H1 (cell line): ENCODE results near the gene SHROOM2. TPM values are rescaled to one million over a fixed set of nuclear protein-coding genes. Genes with fewer than 3 reads are reported as not detected.

Experiments
- CTCF ChIA-PET: fragments of 300-600 bp; sonication (Branson Sonifier 250); formaldehyde crosslinking; loops from one replicate; lab custom pipeline; 2021; ENCODE audit not compliant: partially characterized antibody; lab: Charles Lee
- POLR2A ChIA-PET: fragments of 300-600 bp; sonication (Branson Sonifier 250); formaldehyde crosslinking; loops from one replicate; lab custom pipeline; 2021; ENCODE audit warnings: inconsistent platforms; ENCODE audit not compliant: partially characterized antibody; lab: Charles Lee
- DNase-seq, 2 experiments: peaks; one replicate each; pipeline versions ENCODE4 v3.0.0 to v3.0.0-alpha.2; 2010 to 2022; ENCODE audit warnings: low spot score in 2 of 2, low read depth in 1 of 2, mixed read lengths in 1 of 2
- FAIRE-seq: peaks from 2 replicates; lab custom pipeline; 2011; peaks lifted over from hg19 to GRCh38; lab: Jason Lieb, UNC
- H2AFZ ChIP-seq: 2 replicates; pipeline ENCODE4 v1.8.1; 2012; ENCODE audit warnings: low read length, inconsistent platforms
- H2AK5ac ChIP-seq: 2 replicates; pipeline ENCODE4 v1.6.1; 2013; ENCODE audit warnings: low read depth, low read length
- H2BK120ac ChIP-seq: replicated peaks from 2 replicates; pipeline ENCODE3; 2013; ENCODE audit warnings: low read depth, low read length, inconsistent platforms
- H2BK12ac ChIP-seq: 2 replicates; pipeline ENCODE4 v1.6.1; 2013; ENCODE audit warnings: low read depth, low read length
- H2BK15ac ChIP-seq: 2 replicates; pipeline ENCODE4 v1.6.1; 2013; ENCODE audit warnings: low read length
- H2BK20ac ChIP-seq: 2 replicates; pipeline ENCODE4 v1.6.1; 2013; ENCODE audit warnings: low read length
- H2BK5ac ChIP-seq: 2 replicates; pipeline ENCODE4 v1.6.1; 2013; ENCODE audit warnings: low read depth, low read length
- H3K14ac ChIP-seq: 2 replicates; pipeline ENCODE4 v1.6.1; 2013; ENCODE audit warnings: inconsistent platforms; ENCODE audit not compliant: insufficient read length
- H3K18ac ChIP-seq: 2 replicates; pipeline ENCODE4 v1.6.1; 2013; ENCODE audit warnings: low read length; ENCODE audit errors: extremely low read depth
- H3K23ac ChIP-seq: 2 replicates; pipeline ENCODE4 v1.6.1; 2013; ENCODE audit warnings: inconsistent platforms; ENCODE audit not compliant: insufficient read length
- H3K23me2 ChIP-seq: 2 replicates; pipeline ENCODE4 v1.6.1; 2013; ENCODE audit warnings: low read depth, low read length
- H3K27ac ChIP-seq: 2 replicates; pipeline ENCODE4 v1.6.1; 2011; ENCODE audit warnings: low read depth, low read length, inconsistent platforms
- H3K27me3 ChIP-seq, 4 experiments: replicated peaks in 1 of 4; 1 replicate in 1 of 4; 2 replicates in 3 of 4; pipeline versions ENCODE4 v1.6.1 to v1.8.1; 2011 to 2013; ENCODE audit warnings: low read length in 3 of 4, mild to moderate bottlenecking in 3 of 4, inconsistent platforms in 2 of 4, mixed read lengths in 2 of 4, moderate library complexity in 1 of 4; ENCODE audit not compliant: control insufficient read depth in 3 of 4, insufficient read depth in 3 of 4; ENCODE audit errors: extremely low read depth in 1 of 4
- H3K36me3 ChIP-seq, 4 experiments: 2 replicates each; pipeline versions ENCODE4 v1.6.1 to v1.8.1; 2011 to 2013; ENCODE audit warnings: mild to moderate bottlenecking in 4 of 4, low read length in 3 of 4, moderate library complexity in 2 of 4, control low read depth in 1 of 4, inconsistent platforms in 1 of 4; ENCODE audit not compliant: insufficient read depth in 4 of 4, control insufficient read depth in 2 of 4
- H3K4ac ChIP-seq: replicated peaks from 2 replicates; pipeline ENCODE3; 2013; ENCODE audit warnings: low read length, low read depth, mixed read lengths, inconsistent platforms; ENCODE audit not compliant: insufficient read length
- H3K4me1 ChIP-seq, 4 experiments: replicated peaks in 1 of 4; 1 replicate in 1 of 4; 2 replicates in 3 of 4; pipeline versions ENCODE4 v1.6.1 to v1.8.1; 2011 to 2013; ENCODE audit warnings: low read length in 3 of 4, inconsistent platforms in 2 of 4, mixed read lengths in 1 of 4; ENCODE audit not compliant: insufficient read depth in 4 of 4, control insufficient read depth in 3 of 4
- H3K4me2 ChIP-seq, 2 experiments: 2 replicates each; pipeline versions ENCODE4 v1.6.1 to v1.8.1; 2011 to 2013; ENCODE audit warnings: low read depth in 2 of 2, low read length in 2 of 2, control low read depth in 1 of 2, inconsistent platforms in 1 of 2, mild to moderate bottlenecking in 1 of 2; ENCODE audit not compliant: insufficient read depth in 1 of 2
- H3K4me3 ChIP-seq, 4 experiments: fragments of 200-600, 300-600 bp in 1 of 4; sonication (generic), shearing (Covaris generic), sonication (Bioruptor Twin) in 1 of 4; 2 replicates each; pipeline versions ENCODE4 v1.5.1 to v1.8.1; 2011 to 2016; ENCODE audit warnings: low read length in 4 of 4, low read depth in 3 of 4, control low read depth in 2 of 4, inconsistent platforms in 2 of 4, mild to moderate bottlenecking in 2 of 4, mixed read lengths in 1 of 4, moderate library complexity in 1 of 4; ENCODE audit not compliant: insufficient read depth in 2 of 4; ENCODE audit errors: extremely low read depth in 1 of 4
- H3K56ac ChIP-seq: replicated peaks from 2 replicates; pipeline ENCODE3; 2013; ENCODE audit warnings: low read depth, mild to moderate bottlenecking, mixed read lengths, low read length, inconsistent platforms; ENCODE audit not compliant: insufficient read length
- H3K79me1 ChIP-seq: 2 replicates; pipeline ENCODE4 v1.6.1; 2013; ENCODE audit warnings: low read depth, low read length, control low read depth
- H3K79me2 ChIP-seq, 2 experiments: 2 replicates each; pipeline versions ENCODE4 v1.6.1 to v1.8.1; 2012 to 2013; ENCODE audit warnings: low read length in 2 of 2, mild to moderate bottlenecking in 2 of 2, inconsistent platforms in 1 of 2; ENCODE audit not compliant: insufficient read depth in 2 of 2, control insufficient read depth in 1 of 2
- H3K9ac ChIP-seq, 4 experiments: replicated peaks in 1 of 4; 1 replicate in 1 of 4; 2 replicates in 3 of 4; pipeline versions ENCODE4 v1.6.1 to v1.8.1; 2011 to 2013; ENCODE audit warnings: low read depth in 3 of 4, low read length in 3 of 4, control low read depth in 2 of 4, mild to moderate bottlenecking in 2 of 4, moderate library complexity in 2 of 4, inconsistent platforms in 1 of 4; ENCODE audit errors: extremely low read depth in 1 of 4
- H3K9me3 ChIP-seq, 2 experiments: 2 replicates each; pipeline versions ENCODE4 v1.6.1 to v1.8.1; 2012 to 2013; ENCODE audit warnings: mild to moderate bottlenecking in 2 of 2, moderate library complexity in 2 of 2, control low read depth in 1 of 2, inconsistent platforms in 1 of 2, low read depth in 1 of 2, low read length in 1 of 2, mixed read lengths in 1 of 2; ENCODE audit not compliant: insufficient read depth in 2 of 2
- H4K20me1 ChIP-seq, 2 experiments: replicated peaks in 1 of 2; 2 replicates each; pipeline versions ENCODE3 to v1.8.1; 2011 to 2013; ENCODE audit warnings: inconsistent platforms in 2 of 2, low read length in 2 of 2, mild to moderate bottlenecking in 1 of 2; ENCODE audit not compliant: insufficient read depth in 2 of 2, control insufficient read depth in 1 of 2
- H4K5ac ChIP-seq: 2 replicates; pipeline ENCODE4 v1.6.1; 2013; ENCODE audit warnings: low read length, low read depth, mixed read lengths, inconsistent platforms; ENCODE audit not compliant: insufficient read length
- H4K8ac ChIP-seq: 2 replicates; pipeline ENCODE4 v1.8.0; 2013; ENCODE audit warnings: mild to moderate bottlenecking, moderate library complexity, low read length, inconsistent platforms; ENCODE audit not compliant: insufficient read depth; ENCODE audit errors: extremely low read depth
- H4K91ac ChIP-seq: replicated peaks from 2 replicates; pipeline ENCODE3; 2013; ENCODE audit warnings: low read length, mixed read lengths, inconsistent platforms; ENCODE audit not compliant: insufficient read length
- ATF2 ChIP-seq: IDR thresholded peaks from 2 replicates; pipeline ENCODE4 v1.6.1; 2012; ENCODE audit warnings: low read length, inconsistent platforms
- CREB1 ChIP-seq: IDR thresholded peaks from 2 replicates; pipeline ENCODE4 v1.6.1; 2012; ENCODE audit warnings: inconsistent platforms
- HDAC2 ChIP-seq, 2 experiments: fragments of 300-600 bp in 1 of 2; sonication (generic) in 1 of 2; IDR thresholded peaks; 2 replicates each; pipeline ENCODE4 v1.6.1; 2011 to 2012; ENCODE audit warnings: low read depth in 2 of 2, low read length in 2 of 2, mild to moderate bottlenecking in 2 of 2, moderate library complexity in 2 of 2, borderline replicate concordance in 1 of 2, inconsistent platforms in 1 of 2
- HDAC6 ChIP-seq: IDR thresholded peaks from one replicate; pipeline ENCODE4 v1.7.1; 2012; ENCODE audit warnings: low read depth, mild to moderate bottlenecking, inconsistent platforms, low read length, moderate library complexity
- KDM1A ChIP-seq: fragments of 200-600, 300-600 bp; sonication (generic); IDR thresholded peaks from 2 replicates; pipeline ENCODE4 v1.7.1; 2016; ENCODE audit warnings: mild to moderate bottlenecking, low read length, borderline replicate concordance
- NRF1 ChIP-seq: IDR thresholded peaks from 2 replicates; pipeline ENCODE4 v1.6.1; 2011; ENCODE audit warnings: mild to moderate bottlenecking, low read depth, low read length, improper control_type of control experiment
- PHF8 ChIP-seq: fragments of 200-600 bp; sonication (generic); conservative IDR thresholded peaks from 2 replicates; pipeline ENCODE4 v1.7.1; 2012; ENCODE audit warnings: low read depth, mild to moderate bottlenecking, inconsistent platforms, low read length, moderate library complexity
- RNF2 ChIP-seq: fragments of 200-900, 300-1000 bp; sonication (generic); IDR thresholded peaks from 2 replicates; pipeline ENCODE4 v1.7.1; 2016; ENCODE audit warnings: borderline replicate concordance, low read depth, mild to moderate bottlenecking, antibody characterized with exemption, low read length; ENCODE audit not compliant: poor library complexity, severe bottlenecking; ENCODE audit errors: missing control alignments
- RXRA ChIP-seq: IDR thresholded peaks from 2 replicates; pipeline ENCODE4 v1.6.1; 2011; ENCODE audit warnings: low read depth, mild to moderate bottlenecking, low read length, moderate library complexity; ENCODE audit not compliant: insufficient read depth
- WGBS, 2 experiments: shearing (Covaris generic) in 1 of 2; methylation state at CpG; one replicate each; pipeline versions ENCODE4 v1.1.6 to v1.1.7; 2013 to 2015; ENCODE audit warnings: low lambda C conversion rate in 2 of 2, mixed read lengths in 2 of 2, inconsistent platforms in 1 of 2, low coverage in 1 of 2, missing lambda C conversion rate in 1 of 2; ENCODE audit not compliant: insufficient replicate concordance in 2 of 2, insufficient coverage in 1 of 2, insufficient read length in 1 of 2; ENCODE audit errors: extremely low coverage in 1 of 2, missing lambda C conversion rate in 1 of 2; 5-methylcytosine and 5-hydroxymethylcytosine counted together
- polyA plus RNA-seq, 7 experiments: library from polyadenylated mRNA; depleted of rRNA in 3 of 7; stranded (reverse) in 5 of 7; unstranded in 2 of 7; fragments of >200 nt in 5 of 7; fragments of 200-250 nt in 2 of 7; gene quantifications; 1 replicate in 5 of 7; 2 replicates in 1 of 7; 4 replicates in 1 of 7; pipeline versions ENCODE4 v1.2.1 to v1.2.3, GENCODE V29; 2011 to 2013; ENCODE audit warnings: missing spikeins in 2 of 7, mixed read lengths in 2 of 7
- total RNA-seq: library from RNA; stranded (reverse); fragmentation: NEBNext Ultra II Directional; extraction: Animal tissue kit (Norgen Biotek cat#: 25700); gene quantifications from 2 replicates; pipeline ENCODE4 v1.2.1, GENCODE V29; 2021

Gene SHROOM2
- total and polyA plus RNA-seq, 2 of the 8 experiments (the other 6 are each of a cell fraction or from before 2014, with no cell fraction given), result 3.4 to 14.2 TPM

- no peak overlapping the region for H4K8ac ChIP-seq
- ChIA-PET POLR2A (interaction anchor here (0.6 to 1.3 kb wide), 2 partner anchors 53 to 100 kb away, joined by 3 to 4 read pairs; no protein-coding TSS in a partner anchor), CTCF (interaction anchor here (0.6 to 0.7 kb wide), 3 partner anchors 9 to 95 kb away, joined by 3 to 4 read pairs (median 3); no protein-coding TSS in a partner anchor)
- H3K27ac ChIP-seq, result no peak overlapping the region
- H4K91ac ChIP-seq, result peak overlapping the region; percentile 40
- peak; percentile 58 for FAIRE-seq
- peak overlapping the region; percentile 40 to 46; a peak in 2 of 4 replicates for H3K4me2 ChIP-seq
- peaks cover 0 to 3% of the 10 kb centered on the region in 2 experiments; a peak in 1 of 4 replicates for H3K79me2 ChIP-seq
- H3K9ac ChIP-seq, result no peak overlapping the region
- no peaks in the 10 kb centered on the region for H3K23me2 ChIP-seq
- no peaks in the 10 kb centered on the region for H3K9me3 ChIP-seq
- peak in 1 of 2 experiments; percentile 49 for DNase-seq
- H3K4me1 ChIP-seq, result peaks cover 0 to 13% (median 7%) of the 10 kb centered on the region in 4 experiments; a peak in 5 of 7 replicates
- no peak overlapping the region for H3K18ac ChIP-seq
- H2BK5ac ChIP-seq, result peak overlapping the region; percentile 60; the same call in 1 of the 2 replicates
- H2AK5ac ChIP-seq, result 0 out of 2 replicates have a peak overlapping the region, but pooled peaks have one; percentile 39
- H2BK120ac ChIP-seq, result no peak overlapping the region
- 0 out of 2 replicates have a peak overlapping the region, but pooled peaks have one; percentile 60 for H2BK12ac ChIP-seq
- H4K20me1 ChIP-seq, result no peaks in the 10 kb centered on the region
- H3K4ac ChIP-seq, result no peak overlapping the region
- H3K4me3 ChIP-seq, result no peak overlapping the region
- H2AFZ ChIP-seq, result no peak overlapping the region
- H2BK20ac ChIP-seq, result no peak overlapping the region
- H3K23ac ChIP-seq, result no peak overlapping the region
- WGBS, 2 experiments, result 66% methylated on average over 31 of the region's 31 CpGs; no CpG with 5 or more reads in 1 of the 2 experiments
- no peaks in the 10 kb centered on the region for H3K36me3 ChIP-seq
- no peaks in the 10 kb centered on the region for H3K79me1 ChIP-seq
- H3K14ac ChIP-seq, result no peak overlapping the region
- no peaks in the 10 kb centered on the region for H3K27me3 ChIP-seq
- H2BK15ac ChIP-seq, result no peak overlapping the region
- H4K5ac ChIP-seq, result no peak overlapping the region
- H3K56ac ChIP-seq, result no peak overlapping the region
- TF ChIP-seq RNF2, result no peak
- TF ChIP-seq ATF2, result no peak
- TF ChIP-seq HDAC2 (IDR thresholded peaks at IDR 0.05; ENCODE audit: borderline replicate concordance in 1 of 2, low read depth in 2 of 2, low read length in 2 of 2), result no peak
- TF ChIP-seq KDM1A, result no peak
- TF ChIP-seq RXRA, result no peak
- no peak for TF ChIP-seq HDAC6
- TF ChIP-seq CREB1, result no peak
- TF ChIP-seq NRF1, result no peak
- no peak for TF ChIP-seq PHF8
Measured at GRCh38 chrX:9912351-9913145, 126.3 kb downstream of the SHROOM2 start.
